ENCODE results near the gene KIF5B. TPM values are rescaled to one million over a fixed set of nuclear protein-coding genes. Genes with fewer than 3 reads are reported as not detected.

Gene KIF5B
- total and polyA plus RNA-seq, 10 of the 15 experiments (the other 5 are each of a cell fraction or from before 2014, with no cell fraction given) = 14.7 to 47.4 (median 33.1) TPM

DNA sequence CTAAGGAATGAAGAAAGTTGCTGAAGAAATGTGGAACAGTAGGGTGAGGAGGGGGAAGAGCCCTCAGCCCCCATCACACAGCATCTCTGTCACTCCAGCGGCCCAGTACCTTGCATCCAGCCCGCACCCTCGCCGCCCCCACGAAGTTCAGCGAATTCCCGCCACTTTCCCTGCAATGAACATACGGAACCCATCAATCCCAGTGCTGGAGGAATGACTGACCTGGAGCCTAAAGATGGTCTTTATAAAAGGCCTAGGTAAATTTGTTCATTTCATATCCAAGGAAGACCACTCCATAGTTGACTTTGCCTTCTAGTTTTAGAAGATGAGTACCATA, 779 bp upstream of the KIF5B start (continued):
- TF ChIP-seq TCF12 (IDR thresholded peaks at IDR 0.05; ENCODE audit: low read depth, low read length) = no peak

DNA sequence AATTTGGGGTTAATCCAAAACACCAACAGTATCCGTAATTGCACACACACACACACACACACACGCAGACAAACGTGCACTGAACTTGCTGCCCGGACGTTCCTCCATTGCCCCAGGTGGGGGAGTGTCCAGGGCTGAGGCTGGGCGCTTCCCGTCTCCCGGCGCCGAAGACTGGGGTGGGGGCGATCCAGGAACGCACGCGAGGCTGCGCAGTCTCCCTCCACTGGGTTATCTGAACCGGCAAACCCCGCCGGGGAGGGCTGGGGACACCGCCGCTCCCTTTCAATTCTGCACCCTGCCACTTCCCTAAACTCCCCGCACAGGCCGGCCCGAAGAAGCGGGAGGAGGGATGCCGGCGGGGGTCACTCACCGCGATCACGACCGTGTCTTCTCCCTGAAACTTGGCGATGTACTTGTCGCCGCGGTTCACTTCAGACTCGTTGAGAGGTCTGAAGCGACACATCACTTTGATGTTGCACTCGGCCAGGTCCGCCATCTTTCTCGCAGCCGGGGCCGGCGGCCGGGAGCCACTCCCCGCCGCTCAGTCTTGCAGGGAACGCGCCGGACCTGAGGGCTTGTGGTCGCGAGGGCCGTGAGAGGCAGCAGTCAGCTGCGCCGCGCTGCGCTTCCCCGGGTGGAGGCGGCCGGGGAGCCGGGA, 618 bp downstream of the KIF5B start:
- SMC1A ChIA-PET (ENCODE audit: uncharacterized antibody, unreplicated experiment) = interaction anchor here (1.7 kb wide), 1 partner anchor 33 kb away, joined by 5 read pairs; no protein-coding TSS in a partner anchor
- RAD21 ChIA-PET (ENCODE audit: unreplicated experiment) = interaction anchor here (1.1 to 1.4 kb wide), 2 partner anchors 126 to 194 kb away, joined by 3 to 7 read pairs; no protein-coding TSS in a partner anchor
- Histone ChIP-seq H3K27me3 (replicated peaks in 1 of 2; ENCODE audit: control insufficient read depth in 2 of 2, insufficient read depth in 2 of 2, low read length in 1 of 2) (no peaks in the 10 kb centered on the region), H3K9ac (ENCODE audit: control insufficient read depth, insufficient read depth, low read length) (peak overlapping the region; percentile 88), H2AFZ (ENCODE audit: control insufficient read depth, low read depth, low read length) (peak overlapping the region; percentile 86), H3K4me1 (ENCODE audit: control insufficient read depth, insufficient read depth, low read length) (peaks cover 8% of the 10 kb centered on the region), H3K36me3 (ENCODE audit: control insufficient read depth in 2 of 2, insufficient read depth in 2 of 2, low read length in 1 of 2) (no peaks in the 10 kb centered on the region), H3K4me2 (ENCODE audit: control insufficient read depth, insufficient read depth) (no peak overlapping the region; the same call in 1 of the 2 replicates), H3K4me3 (peak overlapping the region; percentile 83), H3K27ac (ENCODE audit: control insufficient read depth, insufficient read depth) (peak overlapping the region; percentile 87), H4K20me1 (ENCODE audit: control insufficient read depth, insufficient read depth) (no peaks in the 10 kb centered on the region; the same call in 1 of the 2 replicates), H3K79me2 (ENCODE audit: control insufficient read depth, insufficient read depth, low read length) (peaks cover 56% of the 10 kb centered on the region), H3K9me3 (replicated peaks; ENCODE audit: control insufficient read depth, insufficient read depth, low read length) (no peaks in the 10 kb centered on the region)
- intact Hi-C loops (cut with micrococcal nuclease; ENCODE audit: unreplicated experiment) (loop anchor here (5.0 to 10.0 kb wide), 2 partner anchors 289 to 322 kb away; partner anchors contain the start of gene EPC1), in situ Hi-C loops (cut with MboI) (loop anchor here (10.0 kb wide), 2 partner anchors 289 to 319 kb away; partner anchors contain the start of gene EPC1)
- DNase-seq (ENCODE audit: low read depth, low spot score) = no peak
- POLR2A ChIA-PET = interaction anchor here (0.6 to 1.0 kb wide), 3 partner anchors 126 to 432 kb away, joined by 3 to 8 read pairs (median 3); no protein-coding TSS in a partner anchor
- CTCF ChIA-PET = interaction anchor here (1.0 to 2.1 kb wide), 2 partner anchors 9 to 193 kb away, joined by 3 to 9 read pairs; no protein-coding TSS in a partner anchor
- BruUV-seq (replicated peaks) = no TSS peak
- FAIRE-seq = peak; percentile 64
- ATAC-seq = peak; percentile 74
- WGBS (ENCODE audit: insufficient coverage, insufficient replicate concordance, low lambda C conversion rate, missing lambda C conversion rate) = under 1% methylated on average over 59 of the region's 59 CpGs
- TF ChIP-seq, protein P1, sequence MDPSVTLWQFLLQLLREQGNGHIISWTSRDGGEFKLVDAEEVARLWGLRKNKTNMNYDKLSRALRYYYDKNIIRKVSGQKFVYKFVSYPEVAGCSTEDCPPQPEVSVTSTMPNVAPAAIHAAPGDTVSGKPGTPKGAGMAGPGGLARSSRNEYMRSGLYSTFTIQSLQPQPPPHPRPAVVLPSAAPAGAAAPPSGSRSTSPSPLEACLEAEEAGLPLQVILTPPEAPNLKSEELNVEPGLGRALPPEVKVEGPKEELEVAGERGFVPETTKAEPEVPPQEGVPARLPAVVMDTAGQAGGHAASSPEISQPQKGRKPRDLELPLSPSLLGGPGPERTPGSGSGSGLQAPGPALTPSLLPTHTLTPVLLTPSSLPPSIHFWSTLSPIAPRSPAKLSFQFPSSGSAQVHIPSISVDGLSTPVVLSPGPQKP (IDR thresholded peaks at IDR 0.05; ENCODE audit: low read depth, low read length) = no peak
- TF ChIP-seq BCL11A (IDR thresholded peaks at IDR 0.05; ENCODE audit: low read depth, low read length) (no peak), ZNF24 (IDR thresholded peaks at IDR 0.05) (0 out of 2 replicates have a peak, but pooled peaks have one; percentile 4), JUNB (IDR thresholded peaks at IDR 0.05) (no peak), PML (IDR thresholded peaks at IDR 0.05; ENCODE audit: low read length) (no peak), HDAC2 (IDR thresholded peaks at IDR 0.05) (no peak), BHLHE40 (IDR thresholded peaks at IDR 0.05; ENCODE audit: borderline replicate concordance in 1 of 2, low read depth in 2 of 2, low read length in 1 of 2) (peak in 1 of 2 experiments; percentile 76; a peak in 2 of 4 replicates), ASH2L (IDR thresholded peaks at IDR 0.05; ENCODE audit: borderline replicate concordance, low read depth) (peak; percentile 71; the same call in 1 of the 2 replicates), TCF7 (IDR thresholded peaks at IDR 0.05; ENCODE audit: borderline replicate concordance) (peak; percentile 45)
- TF ChIP-seq, protein P2, sequence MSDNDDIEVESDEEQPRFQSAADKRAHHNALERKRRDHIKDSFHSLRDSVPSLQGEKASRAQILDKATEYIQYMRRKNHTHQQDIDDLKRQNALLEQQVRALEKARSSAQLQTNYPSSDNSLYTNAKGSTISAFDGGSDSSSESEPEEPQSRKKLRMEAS (IDR thresholded peaks at IDR 0.05; ENCODE audit: low read depth, low read length) = peak; percentile 46; the same call in 1 of the 2 replicates
- TF ChIP-seq, protein P3, sequence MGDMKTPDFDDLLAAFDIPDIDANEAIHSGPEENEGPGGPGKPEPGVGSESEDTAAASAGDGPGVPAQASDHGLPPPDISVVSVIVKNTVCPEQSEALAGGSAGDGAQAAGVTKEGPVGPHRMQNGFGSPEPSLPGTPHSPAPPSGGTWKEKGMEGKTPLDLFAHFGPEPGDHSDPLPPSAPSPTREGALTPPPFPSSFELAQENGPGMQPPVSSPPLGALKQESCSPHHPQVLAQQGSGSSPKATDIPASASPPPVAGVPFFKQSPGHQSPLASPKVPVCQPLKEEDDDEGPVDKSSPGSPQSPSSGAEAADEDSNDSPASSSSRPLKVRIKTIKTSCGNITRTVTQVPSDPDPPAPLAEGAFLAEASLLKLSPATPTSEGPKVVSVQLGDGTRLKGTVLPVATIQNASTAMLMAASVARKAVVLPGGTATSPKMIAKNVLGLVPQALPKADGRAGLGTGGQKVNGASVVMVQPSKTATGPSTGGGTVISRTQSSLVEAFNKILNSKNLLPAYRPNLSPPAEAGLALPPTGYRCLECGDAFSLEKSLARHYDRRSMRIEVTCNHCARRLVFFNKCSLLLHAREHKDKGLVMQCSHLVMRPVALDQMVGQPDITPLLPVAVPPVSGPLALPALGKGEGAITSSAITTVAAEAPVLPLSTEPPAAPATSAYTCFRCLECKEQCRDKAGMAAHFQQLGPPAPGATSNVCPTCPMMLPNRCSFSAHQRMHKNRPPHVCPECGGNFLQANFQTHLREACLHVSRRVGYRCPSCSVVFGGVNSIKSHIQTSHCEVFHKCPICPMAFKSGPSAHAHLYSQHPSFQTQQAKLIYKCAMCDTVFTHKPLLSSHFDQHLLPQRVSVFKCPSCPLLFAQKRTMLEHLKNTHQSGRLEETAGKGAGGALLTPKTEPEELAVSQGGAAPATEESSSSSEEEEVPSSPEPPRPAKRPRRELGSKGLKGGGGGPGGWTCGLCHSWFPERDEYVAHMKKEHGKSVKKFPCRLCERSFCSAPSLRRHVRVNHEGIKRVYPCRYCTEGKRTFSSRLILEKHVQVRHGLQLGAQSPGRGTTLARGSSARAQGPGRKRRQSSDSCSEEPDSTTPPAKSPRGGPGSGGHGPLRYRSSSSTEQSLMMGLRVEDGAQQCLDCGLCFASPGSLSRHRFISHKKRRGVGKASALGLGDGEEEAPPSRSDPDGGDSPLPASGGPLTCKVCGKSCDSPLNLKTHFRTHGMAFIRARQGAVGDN (IDR thresholded peaks at IDR 0.05) = no peak
- TF ChIP-seq, protein P4, sequence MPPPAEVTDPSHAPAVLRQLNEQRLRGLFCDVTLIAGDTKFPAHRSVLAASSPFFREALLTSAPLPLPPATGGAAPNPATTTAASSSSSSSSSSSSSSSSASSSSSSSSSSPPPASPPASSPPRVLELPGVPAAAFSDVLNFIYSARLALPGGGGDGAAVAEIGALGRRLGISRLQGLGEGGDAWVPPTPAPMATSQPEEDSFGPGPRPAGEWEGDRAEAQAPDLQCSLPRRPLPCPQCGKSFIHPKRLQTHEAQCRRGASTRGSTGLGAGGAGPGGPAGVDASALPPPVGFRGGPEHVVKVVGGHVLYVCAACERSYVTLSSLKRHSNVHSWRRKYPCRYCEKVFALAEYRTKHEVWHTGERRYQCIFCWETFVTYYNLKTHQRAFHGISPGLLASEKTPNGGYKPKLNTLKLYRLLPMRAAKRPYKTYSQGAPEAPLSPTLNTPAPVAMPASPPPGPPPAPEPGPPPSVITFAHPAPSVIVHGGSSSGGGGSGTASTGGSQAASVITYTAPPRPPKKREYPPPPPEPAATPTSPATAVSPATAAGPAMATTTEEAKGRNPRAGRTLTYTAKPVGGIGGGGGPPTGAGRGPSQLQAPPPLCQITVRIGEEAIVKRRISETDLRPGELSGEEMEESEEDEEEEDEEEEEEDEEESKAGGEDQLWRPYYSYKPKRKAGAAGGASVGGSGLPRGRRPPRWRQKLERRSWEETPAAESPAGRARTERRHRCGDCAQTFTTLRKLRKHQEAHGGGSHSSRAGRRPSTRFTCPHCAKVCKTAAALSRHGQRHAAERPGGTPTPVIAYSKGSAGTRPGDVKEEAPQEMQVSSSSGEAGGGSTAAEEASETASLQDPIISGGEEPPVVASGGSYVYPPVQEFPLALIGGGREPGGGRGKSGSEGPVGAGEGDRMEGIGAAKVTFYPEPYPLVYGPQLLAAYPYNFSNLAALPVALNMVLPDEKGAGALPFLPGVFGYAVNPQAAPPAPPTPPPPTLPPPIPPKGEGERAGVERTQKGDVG (CRISPR knock-in tag; IDR thresholded peaks at IDR 0.05) = no peak

Data from GM12878 (cell line).